HG03108 (cell line): ENCODE results near the gene C10orf71.

Experiments used
- ATAC-seq: cut with Tn5 transposase; IDR thresholded peaks from one replicate; pipeline ENCODE4 v1.9.1; 2021; ENCODE audit warnings: moderate library complexity; ENCODE audit not compliant: unreplicated experiment

The C10orf71 gene

GRCh38 chr10:49356181-49356580 lies 57.2 kb downstream of the C10orf71 start:
- ATAC-seq: no peak

- no peak for ATAC-seq
Observed at GRCh38 chr10:49356944-49357343, 58.0 kb downstream of the C10orf71 start.

- no peak for ATAC-seq
Observed at GRCh38 chr10:49357910-49358309, 58.9 kb downstream of the C10orf71 start.

- no peak for ATAC-seq
Observed at GRCh38 chr10:49359349-49360270, 60.6 kb downstream of the C10orf71 start.

GRCh38 chr10:49360271-49361177 lies 61.6 kb downstream of the C10orf71 start:
- no peak for ATAC-seq

GRCh38 chr10:49361178-49361554 lies 62.2 kb downstream of the C10orf71 start:
- no peak for ATAC-seq

- no peak for ATAC-seq
Observed at GRCh38 chr10:49361735-49362568, 63.0 kb downstream of the C10orf71 start.

- ATAC-seq: peak; percentile 90
Observed at GRCh38 chr10:49362596-49363260, 63.8 kb downstream of the C10orf71 start.

- ATAC-seq: no peak
Observed at GRCh38 chr10:49363309-49364031, 64.5 kb downstream of the C10orf71 start.

GRCh38 chr10:49364051-49364450 lies 65.1 kb downstream of the C10orf71 start:
- ATAC-seq: no peak

- ATAC-seq: no peak
Observed at GRCh38 chr10:49364747-49365146, 65.8 kb downstream of the C10orf71 start.

- no peak for ATAC-seq
Observed at GRCh38 chr10:49365275-49365674, 66.3 kb downstream of the C10orf71 start.

- ATAC-seq: no peak
Observed at GRCh38 chr10:49365675-49366415, 66.9 kb downstream of the C10orf71 start.

- ATAC-seq: no peak
Observed at GRCh38 chr10:49366460-49366859, 67.5 kb downstream of the C10orf71 start.

GRCh38 chr10:49367600-49367999 lies 68.6 kb downstream of the C10orf71 start:
- ATAC-seq: no peak

- no peak for ATAC-seq
Observed at GRCh38 chr10:49368256-49368655, 69.3 kb downstream of the C10orf71 start.

GRCh38 chr10:49369216-49370162 lies 70.5 kb downstream of the C10orf71 start:
- ATAC-seq: no peak
